HepG2 (cell line): ENCODE measurements around the gene FAM3B. TPM values are rescaled to one million over a fixed set of nuclear protein-coding genes. Genes with fewer than 3 reads are reported as not detected.

ENCODE experiments used
- ATAC-seq: fragments of 200-7000 bp; cut with Tn5 transposase; 3 replicates; pipeline ENCODE4 v1.9.1; 2020; ENCODE audit warnings: mild to moderate bottlenecking, moderate library complexity
- BruUV-seq: library from RNA; stranded (reverse); fragments of 400-500 nt; replicated peaks from 2 replicates; lab custom pipeline; 2021; lab: Mats Ljungman, UMichigan
- CTCF ChIA-PET: fragments of 300-600 bp; formaldehyde crosslinking; extraction: SDS; loops from one replicate; lab custom pipeline; 2021; ENCODE audit warnings: low total read pairs, inconsistent platforms, low intra/inter-chr PET ratio; lab: Yijun Ruan, JAX
- POLR2A ChIA-PET: fragments of 350-600 bp; sonication (Branson Sonifier 250); formaldehyde crosslinking; loops from one replicate; lab custom pipeline; 2020; ENCODE audit warnings: antibody characterized with exemption, inconsistent platforms; lab: Yijun Ruan, JAX
- DNase-seq: peaks from one replicate; pipeline ENCODE4 v3.0.0-alpha.2; 2015; ENCODE audit warnings: low spot score
- FAIRE-seq: peaks from 3 replicates; lab custom pipeline; 2011; peaks lifted over from hg19 to GRCh38; lab: Jason Lieb, UNC
- H2AFZ ChIP-seq: one replicate; pipeline ENCODE4 v1.6.1; 2011; ENCODE audit warnings: low read length, inconsistent platforms
- H3K27ac ChIP-seq: fragments of 300-600 bp; 3 replicates; pipeline ENCODE4 v1.8.0; 2011; ENCODE audit warnings: mixed run types, mild to moderate bottlenecking, mixed read lengths, low read length, inconsistent platforms; ENCODE audit not compliant: insufficient read depth; ENCODE audit errors: extremely low read length
- H3K27me3 ChIP-seq, 2 experiments: fragments of 200-600 bp in 1 of 2; 2 replicates in 1 of 2; 3 replicates in 1 of 2; pipeline versions ENCODE4 v1.6.0 to v1.8.0; 2011; ENCODE audit warnings: low read length in 2 of 2, mild to moderate bottlenecking in 2 of 2, moderate library complexity in 2 of 2, inconsistent platforms in 1 of 2; ENCODE audit not compliant: insufficient read depth in 2 of 2, control insufficient read depth in 1 of 2
- H3K36me3 ChIP-seq, 2 experiments: fragments of 200-600 bp in 1 of 2; replicated peaks in 1 of 2; 2 replicates in 1 of 2; 3 replicates in 1 of 2; pipeline versions ENCODE4 v1.5.1 to v1.8.0; 2011; ENCODE audit warnings: low read length in 2 of 2, inconsistent platforms in 1 of 2; ENCODE audit not compliant: insufficient read depth in 2 of 2, control insufficient read depth in 1 of 2
- H3K4me1 ChIP-seq: 2 replicates; pipeline ENCODE4 v1.5.1; 2012; ENCODE audit warnings: low read length, inconsistent platforms; ENCODE audit not compliant: insufficient read depth
- H3K4me2 ChIP-seq: 2 replicates; pipeline ENCODE4 v1.6.0; 2011; ENCODE audit warnings: low read depth, low read length, inconsistent platforms
- H3K4me3 ChIP-seq, 3 experiments: fragments of 200-600 bp in 1 of 3; sonication (generic), shearing (Covaris generic) in 1 of 3; replicated peaks in 1 of 3; 2 replicates each; pipeline ENCODE4 v1.5.1; 2011 to 2016; ENCODE audit warnings: low read length in 3 of 3, inconsistent platforms in 2 of 3, low read depth in 2 of 3, mild to moderate bottlenecking in 2 of 3, control low read depth in 1 of 3, mixed read lengths in 1 of 3; ENCODE audit not compliant: insufficient read depth in 1 of 3
- H3K79me2 ChIP-seq: one replicate; pipeline ENCODE4 v1.6.1; 2011; ENCODE audit warnings: low read length, inconsistent platforms; ENCODE audit not compliant: insufficient read depth
- H3K9ac ChIP-seq: 2 replicates; pipeline ENCODE4 v1.6.0; 2011; ENCODE audit warnings: mild to moderate bottlenecking, low read depth, low read length, inconsistent platforms; ENCODE audit not compliant: insufficient read depth
- H3K9me3 ChIP-seq: 2 replicates; pipeline ENCODE4 v1.5.1; 2012; ENCODE audit warnings: mild to moderate bottlenecking, low read length
- H4K20me1 ChIP-seq: 2 replicates; pipeline ENCODE4 v1.6.0; 2011; ENCODE audit warnings: inconsistent platforms, mild to moderate bottlenecking, low read length, moderate library complexity; ENCODE audit not compliant: insufficient read depth
- AHDC1 ChIP-seq: sonication (generic); formaldehyde crosslinking; IDR thresholded peaks from 2 replicates; pipeline ENCODE4 v1.5.1; 2020; ENCODE audit warnings: mild to moderate bottlenecking, missing genetic modification reagents, borderline replicate concordance
- KLF12 ChIP-seq: sonication (generic); formaldehyde crosslinking; IDR thresholded peaks from 2 replicates; pipeline ENCODE4 v1.4.0; 2020; ENCODE audit warnings: missing genetic modification reagents, borderline replicate concordance
- ONECUT2 ChIP-seq: sonication (generic); formaldehyde crosslinking; IDR thresholded peaks from 2 replicates; pipeline ENCODE4 v1.4.0; 2020; ENCODE audit warnings: missing genetic modification reagents
- SP4 ChIP-seq: sonication (generic); formaldehyde crosslinking; IDR thresholded peaks from 2 replicates; pipeline ENCODE4 v1.8.1; 2023; ENCODE audit warnings: mild to moderate bottlenecking, missing genetic modification reagents
- TEAD2 ChIP-seq: sonication (generic); formaldehyde crosslinking; IDR thresholded peaks from 2 replicates; pipeline ENCODE4 v1.9.0; 2021; ENCODE audit warnings: missing genetic modification reagents
- ZNF333 ChIP-seq: sonication (generic); formaldehyde crosslinking; IDR thresholded peaks from 2 replicates; pipeline ENCODE4 v1.4.0; 2020; ENCODE audit warnings: mild to moderate bottlenecking, missing genetic modification reagents, borderline replicate concordance
- ZNF383 ChIP-seq: sonication (generic); formaldehyde crosslinking; IDR thresholded peaks from 2 replicates; pipeline ENCODE4 v1.4.0; 2020; ENCODE audit warnings: missing genetic modification reagents, mild to moderate bottlenecking, borderline replicate concordance
- ZSCAN21 ChIP-seq: sonication (generic); formaldehyde crosslinking; IDR thresholded peaks from 2 replicates; pipeline ENCODE4 v1.8.0; 2022; ENCODE audit warnings: mild to moderate bottlenecking, missing genetic modification reagents, moderate library complexity, borderline replicate concordance
- WGBS: methylation state at CpG from one replicate; pipeline ENCODE4 v1.1.6; 2017; ENCODE audit warnings: low lambda C conversion rate; 5-methylcytosine and 5-hydroxymethylcytosine counted together
- in situ Hi-C: cut with HindIII; loops from 2 replicates; pipeline ENCODE4 v1.10.0; 2017; ENCODE audit warnings: low pct_unique_long_range_greater_than_20kb; ENCODE audit not compliant: extremely low pct_ligation_motif_present
- intact Hi-C: fragments of 100-400 bp; cut with micrococcal nuclease; formaldehyde crosslinking; loops from one replicate; pipeline ENCODE4 v1.10.0; 2022; ENCODE audit not compliant: unreplicated experiment
- polyA plus RNA-seq, 8 experiments: library from polyadenylated mRNA; depleted of rRNA in 3 of 8; stranded (reverse) in 7 of 8; unstranded in 1 of 8; fragments of >200 nt; fragmentation: Illumina TruSeq in 4 of 8; extraction: Trizol in 4 of 8; gene quantifications; 2 replicates each; pipeline versions ENCODE4 v1.2.1 to v1.2.3, GENCODE V29; 2011 to 2016; ENCODE audit warnings: low read depth in 4 of 8, missing spikeins in 1 of 8, mixed read lengths in 1 of 8; ENCODE audit not compliant: insufficient read depth in 1 of 8
- total RNA-seq, 5 experiments: library from RNA; depleted of rRNA; stranded (reverse); fragments of >200 nt; fragmentation: Illumina TruSeq; extraction: Trizol; gene quantifications; 2 replicates each; pipeline ENCODE4 v1.2.3, GENCODE V29; 2016; ENCODE audit warnings: low read depth in 1 of 5

FAM3B gene
- total and polyA plus RNA-seq, 2 of the 13 experiments (the other 11 are each of a cell fraction or from before 2014, with no cell fraction given), result 46.5 to 62.0 TPM

DNA sequence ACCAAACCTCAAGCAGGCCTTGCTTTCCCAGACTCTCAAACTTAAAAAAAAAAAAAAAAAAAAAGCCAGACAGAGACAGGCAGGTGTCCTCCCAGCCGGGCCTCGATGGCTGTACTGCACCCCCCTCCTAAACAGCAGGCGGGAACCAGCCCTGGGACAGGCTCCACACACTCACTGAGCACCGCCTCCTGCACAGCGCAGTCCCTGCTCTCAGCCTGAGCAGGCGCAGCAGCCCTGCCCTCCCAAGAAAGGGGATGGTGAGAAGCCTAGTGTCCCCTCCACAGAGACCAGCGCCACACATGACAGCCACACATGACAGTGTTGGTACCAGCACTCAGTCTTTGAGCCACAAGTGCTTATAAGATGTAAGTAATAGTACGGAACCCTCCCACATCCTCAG lies 57.2 kb downstream of the FAM3B start:
- CTCF ChIA-PET, result no interaction called here

More for the DNA sequence above, 57.2 kb downstream of the FAM3B start:
- no peak for DNase-seq
- in situ Hi-C loops (no loop called here), intact Hi-C loops (no loop called here)
- no TSS peak for BruUV-seq
- POLR2A ChIA-PET, result interaction anchor here (5.9 kb wide), 1 partner anchor 51 kb away, joined by 105 read pairs; no protein-coding TSS in a partner anchor
- peaks cover 23% of the 10 kb centered on the region for H3K4me1 ChIP-seq
- H3K9me3 ChIP-seq, result no peaks in the 10 kb centered on the region
- TF ChIP-seq ZSCAN21 (no peak), ONECUT2 (no peak), ZNF383 (no peak), AHDC1 (CRISPR knock-in tag) (no peak), SP4 (CRISPR knock-in tag) (no peak), KLF12 (no peak), TEAD2 (CRISPR knock-in tag) (no peak), ZNF333 (CRISPR knock-in tag) (no peak)
- ATAC-seq, result no peak
- 0 out of 2 replicates have a peak, but pooled peaks cover 2% of the 10 kb centered on the region for H4K20me1 ChIP-seq
- H3K27me3 ChIP-seq, result no peaks in the 10 kb centered on the region; a peak in 1 of 5 replicates
- no peak for FAIRE-seq
- peaks cover 33% of the 10 kb centered on the region for H3K79me2 ChIP-seq
- H3K4me2 ChIP-seq, result no peak overlapping the region
- H3K36me3 ChIP-seq, result peaks cover 6% of the 10 kb centered on the region in 2 experiments; a peak in 3 of 5 replicates
- no peak overlapping the region for H3K4me3 ChIP-seq
- H3K9ac ChIP-seq, result no peak overlapping the region
- 97% methylated on average over 6 of the region's 8 CpGs for WGBS
- H3K27ac ChIP-seq, result no peak overlapping the region
- H2AFZ ChIP-seq, result no peak overlapping the region
